Activated CD4-positive, alpha-beta memory T cell treated with anti-CD3 and anti-CD28 coated beads for 36 hours (primary cell): ENCODE data around the gene OSCP1. TPM values are rescaled to one million over a fixed set of nuclear protein-coding genes. Genes with fewer than 3 reads are reported as not detected.

Experiments
- CTCF ChIA-PET: fragments of 350-600 bp; sonication (Branson Sonifier 250); formaldehyde crosslinking; loops from one replicate; lab custom pipeline; 2021; ENCODE audit warnings: antibody characterized with exemption, inconsistent platforms; lab: Charles Lee
- POLR2A ChIA-PET: fragments of 350-600 bp; sonication (Branson Sonifier 250); formaldehyde crosslinking; loops from one replicate; lab custom pipeline; 2021; ENCODE audit warnings: antibody characterized with exemption; lab: Charles Lee
- DNase-seq: peaks from one replicate; pipeline ENCODE4 v3.0.0-alpha.2; 2020
- H3K27ac Mint-ChIP-seq: one replicate; pipeline ENCODE4 v1.8.0; 2021; ENCODE audit warnings: mixed read lengths
- H3K27me3 Mint-ChIP-seq: one replicate; pipeline ENCODE4 v1.8.0; 2021; ENCODE audit warnings: mixed read lengths
- H3K36me3 Mint-ChIP-seq: one replicate; pipeline ENCODE4 v1.8.0; 2021; ENCODE audit warnings: mixed read lengths
- H3K4me1 Mint-ChIP-seq: one replicate; pipeline ENCODE4 v1.8.0; 2021; ENCODE audit warnings: low read depth, mixed read lengths
- H3K4me3 Mint-ChIP-seq: one replicate; pipeline ENCODE4 v1.8.0; 2021; ENCODE audit warnings: mild to moderate bottlenecking, mixed read lengths
- H3K9me3 Mint-ChIP-seq: one replicate; pipeline ENCODE4 v1.8.0; 2021; ENCODE audit warnings: mixed read lengths
- intact Hi-C: fragments of 100-400 bp; cut with micrococcal nuclease; formaldehyde crosslinking; loops from one replicate; pipeline ENCODE4 v1.15.1; 2023
- total RNA-seq, 2 experiments: library from RNA; stranded (reverse); gene quantifications; one replicate each; pipeline ENCODE4 v1.2.3, GENCODE V29; 2021

Gene OSCP1
- total RNA-seq, 2 experiments from 2014 or later, result 1.8 to 2.7 TPM

GRCh38 chr1:36456391-36456928, 6.2 kb upstream of the OSCP1 start:
- CTCF ChIA-PET, result no interaction called here
- Mint-ChIP-seq H3K27ac (peak overlapping the region; percentile 25), H3K36me3 (peaks cover 34% of the 10 kb centered on the region), H3K9me3 (no peaks in the 10 kb centered on the region), H3K4me3 (no peak overlapping the region), H3K27me3 (no peaks in the 10 kb centered on the region), H3K4me1 (peaks cover 34% of the 10 kb centered on the region)
- no peak for DNase-seq
- POLR2A ChIA-PET, result no interaction called here
- intact Hi-C loops, result loop anchor here (5.0 kb wide), 1 partner anchor 299 kb away; the partner anchor contains the start of gene MAP7D1

- ChIA-PET POLR2A (interaction anchor here (1.0 kb wide), 1 partner anchor 9 kb away, joined by 6 read pairs; the partner anchor contains the start of gene MRPS15), CTCF (no interaction called here)
- Mint-ChIP-seq H3K27me3 (no peaks in the 10 kb centered on the region), H3K9me3 (no peaks in the 10 kb centered on the region), H3K4me3 (no peak overlapping the region), H3K4me1 (peaks cover 36% of the 10 kb centered on the region), H3K27ac (no peak overlapping the region), H3K36me3 (peaks cover 29% of the 10 kb centered on the region)
- no peak for DNase-seq
- intact Hi-C loops, result loop anchor here (5.0 kb wide), 1 partner anchor 298 kb away; the partner anchor contains the start of gene MAP7D1
Measured at GRCh38 chr1:36455386-36455785, 5.1 kb upstream of the OSCP1 start.

GRCh38 chr1:36453600-36454388, 3.5 kb upstream of the OSCP1 start:
- ChIA-PET POLR2A (interaction anchor here (0.6 kb wide), 1 partner anchor 248 kb away, joined by 4 read pairs; no protein-coding TSS in a partner anchor), CTCF (no interaction called here)
- no peaks in the 10 kb centered on the region for H3K9me3 Mint-ChIP-seq
- intact Hi-C loops, result loop anchor here (5.0 kb wide), 1 partner anchor 231 kb away; the partner anchor contains the start of gene THRAP3
- H3K27me3 Mint-ChIP-seq, result no peaks in the 10 kb centered on the region
- H3K36me3 Mint-ChIP-seq, result peaks cover 24% of the 10 kb centered on the region
- DNase-seq, result no peak
- H3K4me3 Mint-ChIP-seq, result no peak overlapping the region
- H3K4me1 Mint-ChIP-seq, result peaks cover 31% of the 10 kb centered on the region
- H3K27ac Mint-ChIP-seq, result no peak overlapping the region

GRCh38 chr1:36453051-36453450, 2.8 kb upstream of the OSCP1 start:
- intact Hi-C loops, result loop anchor here (5.0 kb wide), 1 partner anchor 231 kb away; the partner anchor contains the start of gene THRAP3
- Mint-ChIP-seq H3K27ac (no peak overlapping the region), H3K4me1 (peaks cover 25% of the 10 kb centered on the region), H3K4me3 (no peak overlapping the region), H3K9me3 (no peaks in the 10 kb centered on the region), H3K36me3 (peaks cover 21% of the 10 kb centered on the region), H3K27me3 (no peaks in the 10 kb centered on the region)
- ChIA-PET POLR2A (no interaction called here), CTCF (no interaction called here)
- no peak for DNase-seq

GRCh38 chr1:36450919-36451305, 661 bp upstream of the OSCP1 start:
- ChIA-PET POLR2A (interaction anchor here (0.6 to 2.1 kb wide), 7 partner anchors 8 to 150 kb away, joined by 3 to 23 read pairs (median 3); partner anchors contain the start of genes LSM10, MRPS15 and STK40), CTCF (interaction anchor here (0.7 to 1.4 kb wide), 4 partner anchors 50 to 302 kb away, joined by 3 read pairs; partner anchors contain the start of gene TRAPPC3)
- H3K4me3 Mint-ChIP-seq, result peak overlapping the region; percentile 88
- H3K27me3 Mint-ChIP-seq, result no peaks in the 10 kb centered on the region
- DNase-seq, result no peak
- no peaks in the 10 kb centered on the region for H3K9me3 Mint-ChIP-seq
- H3K4me1 Mint-ChIP-seq, result peaks cover 14% of the 10 kb centered on the region
- H3K36me3 Mint-ChIP-seq, result peaks cover 8% of the 10 kb centered on the region
- H3K27ac Mint-ChIP-seq, result peak overlapping the region; percentile 79
- intact Hi-C loops, result loop anchor here (1.0 to 5.0 kb wide), 3 partner anchors 8 to 229 kb away; partner anchors contain the start of genes MRPS15 and THRAP3

- no peaks in the 10 kb centered on the region for H3K9me3 Mint-ChIP-seq
- no peaks in the 10 kb centered on the region for H3K27me3 Mint-ChIP-seq
- no peak overlapping the region for H3K27ac Mint-ChIP-seq
- intact Hi-C loops, result no loop called here
- H3K36me3 Mint-ChIP-seq, result no peaks in the 10 kb centered on the region
- DNase-seq, result no peak
- POLR2A ChIA-PET, result no interaction called here
- no peak overlapping the region for H3K4me3 Mint-ChIP-seq
- CTCF ChIA-PET, result interaction anchor here (0.9 kb wide), 1 partner anchor 12 kb away, joined by 3 read pairs; no protein-coding TSS in a partner anchor
- H3K4me1 Mint-ChIP-seq, result peaks cover 14% of the 10 kb centered on the region
Measured at GRCh38 chr1:36448530-36449056, 1.7 kb downstream of the OSCP1 start.

GRCh38 chr1:36447450-36447849, 2.8 kb downstream of the OSCP1 start:
- intact Hi-C loops, result no loop called here
- H3K9me3 Mint-ChIP-seq, result no peaks in the 10 kb centered on the region
- POLR2A ChIA-PET, result no interaction called here
- no peak overlapping the region for H3K27ac Mint-ChIP-seq
- no peaks in the 10 kb centered on the region for H3K27me3 Mint-ChIP-seq
- H3K4me1 Mint-ChIP-seq, result peaks cover 14% of the 10 kb centered on the region
- DNase-seq, result no peak
- H3K4me3 Mint-ChIP-seq, result no peak overlapping the region
- no peaks in the 10 kb centered on the region for H3K36me3 Mint-ChIP-seq
- CTCF ChIA-PET, result interaction anchor here (1.0 kb wide), 1 partner anchor 69 kb away, joined by 3 read pairs; no protein-coding TSS in a partner anchor

- H3K27me3 Mint-ChIP-seq, result no peaks in the 10 kb centered on the region
- peaks cover 14% of the 10 kb centered on the region for H3K4me1 Mint-ChIP-seq
- CTCF ChIA-PET, result interaction anchor here (0.6 to 1.1 kb wide), 4 partner anchors 15 to 578 kb away, joined by 3 to 5 read pairs (median 4); no protein-coding TSS in a partner anchor
- POLR2A ChIA-PET, result no interaction called here
- no peaks in the 10 kb centered on the region for H3K9me3 Mint-ChIP-seq
- no peak for DNase-seq
- no peak overlapping the region for H3K27ac Mint-ChIP-seq
- no peaks in the 10 kb centered on the region for H3K36me3 Mint-ChIP-seq
- intact Hi-C loops, result loop anchor here (1.0 kb wide), 1 partner anchor 28 kb away; no protein-coding TSS in a partner anchor
- H3K4me3 Mint-ChIP-seq, result no peak overlapping the region
Measured at GRCh38 chr1:36446746-36447145, 3.5 kb downstream of the OSCP1 start.

GRCh38 chr1:36446271-36446670, 4.0 kb downstream of the OSCP1 start:
- no peak overlapping the region for H3K27ac Mint-ChIP-seq
- peaks cover 10% of the 10 kb centered on the region for H3K4me1 Mint-ChIP-seq
- CTCF ChIA-PET, result interaction anchor here (0.6 to 1.1 kb wide), 4 partner anchors 16 to 577 kb away, joined by 3 to 5 read pairs (median 4); no protein-coding TSS in a partner anchor
- H3K36me3 Mint-ChIP-seq, result no peaks in the 10 kb centered on the region
- no peaks in the 10 kb centered on the region for H3K27me3 Mint-ChIP-seq
- no peak overlapping the region for H3K4me3 Mint-ChIP-seq
- POLR2A ChIA-PET, result no interaction called here
- intact Hi-C loops, result loop anchor here (1.0 kb wide), 1 partner anchor 28 kb away; no protein-coding TSS in a partner anchor
- no peaks in the 10 kb centered on the region for H3K9me3 Mint-ChIP-seq
- peak; percentile 48 for DNase-seq

GRCh38 chr1:36443297-36443696, 7.0 kb downstream of the OSCP1 start:
- Mint-ChIP-seq H3K4me1 (no peaks in the 10 kb centered on the region), H3K27me3 (no peaks in the 10 kb centered on the region), H3K27ac (no peak overlapping the region), H3K36me3 (no peaks in the 10 kb centered on the region), H3K4me3 (no peak overlapping the region), H3K9me3 (no peaks in the 10 kb centered on the region)
- intact Hi-C loops, result no loop called here
- ChIA-PET CTCF (interaction anchor here (0.6 kb wide), 1 partner anchor 21 kb away, joined by 3 read pairs; no protein-coding TSS in a partner anchor), POLR2A (interaction anchor here (0.6 kb wide), 1 partner anchor 42 kb away, joined by 3 read pairs; no protein-coding TSS in a partner anchor)
- DNase-seq, result no peak

- CTCF ChIA-PET, result no interaction called here
Measured at GRCh38 chr1:36442337-36442736, 7.9 kb downstream of the OSCP1 start.

More at GRCh38 chr1:36442337-36442736, 7.9 kb downstream of the OSCP1 start:
- no peaks in the 10 kb centered on the region for H3K4me1 Mint-ChIP-seq
- H3K4me3 Mint-ChIP-seq, result no peak overlapping the region
- H3K27me3 Mint-ChIP-seq, result no peaks in the 10 kb centered on the region
- no peaks in the 10 kb centered on the region for H3K36me3 Mint-ChIP-seq
- intact Hi-C loops, result no loop called here
- DNase-seq, result no peak
- POLR2A ChIA-PET, result no interaction called here
- no peak overlapping the region for H3K27ac Mint-ChIP-seq
- H3K9me3 Mint-ChIP-seq, result no peaks in the 10 kb centered on the region
